ENCODE measurements around the gene DOLPP1. TPM values are rescaled to one million over a fixed set of nuclear protein-coding genes. Genes with fewer than 3 reads are reported as not detected.

Gene DOLPP1
- total RNA-seq, 1 experiment from 2014 or later: 12.9 TPM

GRCh38 chr9:129078691-129079503 is 2.0 kb upstream of the DOLPP1 start:
- no peak for DNase-seq (ENCODE audit: low read depth, low spot score)
- in situ Hi-C loops (cut with HindIII; ENCODE audit: low pct_unique_long_range_greater_than_20kb, low sequenced_read_pairs): no loop called here

- in situ Hi-C loops (cut with HindIII; ENCODE audit: low pct_unique_long_range_greater_than_20kb, low sequenced_read_pairs): no loop called here
These were observed 1.1 kb upstream of the DOLPP1 start for GRCh38 chr9:129079829-129080228.

DNA sequence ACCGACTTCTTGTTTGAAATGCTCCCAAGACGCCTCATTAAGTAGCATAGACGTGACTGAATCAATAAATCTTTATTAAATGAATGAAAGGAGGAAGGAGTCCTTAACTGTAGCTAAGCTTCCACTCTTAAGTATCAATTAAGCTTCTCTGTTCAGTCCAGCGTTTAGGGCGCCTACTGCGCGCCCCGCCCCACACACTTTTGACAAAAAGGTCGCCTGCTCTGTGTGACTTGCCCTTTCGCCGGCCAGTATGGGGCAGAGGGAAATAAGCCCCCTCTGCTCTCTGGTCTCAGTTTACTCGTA is 662 bp upstream of the DOLPP1 start:
- no peak for DNase-seq (ENCODE audit: low read depth, low spot score)
- in situ Hi-C loops (cut with HindIII; ENCODE audit: low pct_unique_long_range_greater_than_20kb, low sequenced_read_pairs): no loop called here

More at GRCh38 chr9:129079829-129080228, 1.1 kb upstream of the DOLPP1 start:
- no peak for DNase-seq (ENCODE audit: low read depth, low spot score)

- no peak for DNase-seq (ENCODE audit: low read depth, low spot score)
- in situ Hi-C loops (cut with HindIII; ENCODE audit: low pct_unique_long_range_greater_than_20kb, low sequenced_read_pairs): no loop called here
These were observed 535 bp downstream of the DOLPP1 start for GRCh38 chr9:129081388-129081904.

- DNase-seq (ENCODE audit: low read depth, low spot score): no peak
- in situ Hi-C loops (cut with HindIII; ENCODE audit: low pct_unique_long_range_greater_than_20kb, low sequenced_read_pairs): no loop called here
These were observed 3.2 kb downstream of the DOLPP1 start for GRCh38 chr9:129084087-129084486.

GRCh38 chr9:129089246-129089645 is 8.3 kb downstream of the DOLPP1 start:
- no peak for DNase-seq (ENCODE audit: low read depth, low spot score)
- in situ Hi-C loops (cut with HindIII; ENCODE audit: low pct_unique_long_range_greater_than_20kb, low sequenced_read_pairs): no loop called here

DNA sequence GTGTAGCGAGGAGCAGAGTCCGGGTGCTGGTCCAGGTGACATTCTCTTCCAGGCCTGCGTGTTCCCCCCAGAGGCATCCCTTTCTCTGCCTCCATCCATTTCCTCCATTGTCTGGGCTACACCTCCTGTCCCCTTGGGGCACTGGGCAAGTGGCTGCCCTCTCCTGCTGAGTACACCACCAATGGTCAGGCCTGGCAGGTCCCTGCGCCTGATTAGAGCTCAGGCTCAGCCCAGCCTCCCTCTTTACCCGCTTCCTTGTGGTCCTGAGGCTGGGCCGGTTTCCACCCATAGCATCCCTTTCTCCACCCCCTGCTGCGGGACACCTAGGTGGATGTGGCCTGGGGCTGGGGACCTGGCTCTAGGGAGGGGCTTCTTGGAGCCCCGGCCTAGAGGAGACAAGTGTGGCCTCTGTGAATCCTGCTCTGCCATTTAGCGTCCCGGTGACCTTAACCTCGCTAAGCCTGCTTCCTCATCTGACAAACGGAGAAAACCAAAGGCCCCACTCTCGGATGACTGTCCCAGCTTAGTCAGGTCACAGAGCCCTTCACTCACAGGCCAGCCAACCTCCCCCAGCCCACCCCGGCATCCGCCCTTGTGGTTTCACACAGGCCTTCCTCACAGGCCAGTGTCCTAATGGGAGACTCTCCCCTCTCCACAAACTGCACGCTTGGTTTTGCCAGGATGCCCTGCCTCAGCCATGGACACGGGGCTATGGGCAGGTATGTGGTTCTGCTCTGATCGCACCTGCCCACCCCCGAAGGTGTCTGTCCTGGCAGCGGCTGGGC is 12.9 kb downstream of the DOLPP1 start:
- in situ Hi-C loops (cut with HindIII; ENCODE audit: low pct_unique_long_range_greater_than_20kb, low sequenced_read_pairs): no loop called here
- DNase-seq (ENCODE audit: low read depth, low spot score): no peak

GRCh38 chr9:129094387-129095169 is 13.7 kb downstream of the DOLPP1 start:
- no peak for DNase-seq (ENCODE audit: low read depth, low spot score)
- in situ Hi-C loops (cut with HindIII; ENCODE audit: low pct_unique_long_range_greater_than_20kb, low sequenced_read_pairs): no loop called here

GRCh38 chr9:129095170-129095667 is 14.3 kb downstream of the DOLPP1 start:
- no peak for DNase-seq (ENCODE audit: low read depth, low spot score)
- in situ Hi-C loops (cut with HindIII; ENCODE audit: low pct_unique_long_range_greater_than_20kb, low sequenced_read_pairs): no loop called here

DNA sequence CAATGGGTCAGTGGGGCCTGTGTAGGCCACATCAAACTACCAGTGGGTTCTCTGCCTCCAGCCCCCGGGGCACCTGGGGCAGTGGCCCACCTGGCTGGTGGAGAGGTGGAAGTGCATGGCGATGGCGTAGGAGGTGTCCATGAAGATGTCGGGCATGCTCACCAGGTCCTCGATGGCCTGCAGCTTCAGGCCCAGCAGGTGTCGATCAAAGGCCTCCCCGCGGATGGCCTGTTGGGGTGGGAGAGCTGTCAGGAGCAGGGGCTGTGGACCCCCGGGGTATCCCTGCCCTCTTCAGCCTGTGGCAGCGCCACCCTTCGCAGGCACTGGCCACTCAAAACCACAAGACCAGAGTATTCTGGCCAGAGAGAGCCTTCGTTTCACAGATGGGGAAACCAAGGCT is 15.0 kb downstream of the DOLPP1 start:
- DNase-seq (ENCODE audit: low read depth, low spot score): no peak
- in situ Hi-C loops (cut with HindIII; ENCODE audit: low pct_unique_long_range_greater_than_20kb, low sequenced_read_pairs): no loop called here

DNA sequence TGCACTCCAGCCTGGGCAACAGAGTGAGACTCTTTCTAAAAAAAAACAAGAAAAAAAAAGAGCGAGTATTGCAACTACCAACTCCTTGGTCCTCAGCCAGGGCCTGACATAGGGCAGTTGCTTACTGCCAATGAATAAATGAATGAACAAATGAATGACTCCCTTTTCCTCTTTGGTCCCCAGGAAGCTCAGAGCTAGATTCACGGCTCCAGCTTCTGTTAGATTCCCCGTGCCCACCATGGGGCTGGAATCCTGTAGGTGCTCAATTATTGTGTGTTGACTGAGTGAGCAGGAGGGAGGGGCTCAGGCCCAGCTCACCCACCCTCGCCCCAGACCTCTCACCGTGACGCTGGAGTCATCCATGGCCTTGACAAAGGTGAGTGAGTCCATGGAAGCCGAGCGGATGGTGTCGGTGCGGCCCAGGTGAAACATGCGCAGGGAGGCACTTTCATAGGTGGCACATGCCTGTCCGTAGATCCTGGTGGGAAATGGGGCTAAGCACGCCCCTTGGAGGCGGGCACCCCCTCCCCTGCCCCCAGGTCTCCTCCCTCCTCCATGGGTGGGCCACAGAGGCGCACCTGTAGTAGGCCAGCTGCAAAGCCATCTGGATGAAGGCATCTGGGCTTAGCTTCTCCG is 16.9 kb downstream of the DOLPP1 start:
- DNase-seq (ENCODE audit: low read depth, low spot score): no peak
- in situ Hi-C loops (cut with HindIII; ENCODE audit: low pct_unique_long_range_greater_than_20kb, low sequenced_read_pairs): no loop called here

DNA sequence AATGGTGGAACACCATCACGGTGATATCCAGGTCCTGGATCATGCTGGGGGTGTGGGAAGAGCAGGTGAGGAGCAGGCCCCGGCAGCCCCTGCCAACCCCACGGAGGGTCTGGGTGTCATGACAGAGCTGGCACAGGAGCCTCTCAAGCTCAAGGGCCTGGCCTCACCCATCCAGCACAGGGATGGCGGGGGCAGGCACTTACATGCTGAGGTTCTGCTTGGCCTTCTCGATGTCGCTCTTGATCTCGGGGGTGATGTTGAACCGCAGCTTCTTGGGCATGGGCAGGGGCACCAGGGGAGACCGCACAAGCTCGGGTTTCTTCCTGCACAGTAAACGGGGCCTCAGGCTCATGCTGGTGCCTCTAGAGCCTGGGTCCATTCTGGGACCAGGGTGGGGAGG is 17.4 kb downstream of the DOLPP1 start:
- no peak for DNase-seq (ENCODE audit: low read depth, low spot score)
- in situ Hi-C loops (cut with HindIII; ENCODE audit: low pct_unique_long_range_greater_than_20kb, low sequenced_read_pairs): no loop called here

- in situ Hi-C loops (cut with HindIII; ENCODE audit: low pct_unique_long_range_greater_than_20kb, low sequenced_read_pairs): no loop called here
- DNase-seq (ENCODE audit: low read depth, low spot score): no peak
These were observed 19.7 kb downstream of the DOLPP1 start for GRCh38 chr9:129100383-129101169.

- in situ Hi-C loops (cut with HindIII; ENCODE audit: low pct_unique_long_range_greater_than_20kb, low sequenced_read_pairs): no loop called here
- DNase-seq (ENCODE audit: low read depth, low spot score): no peak
These were observed 20.4 kb downstream of the DOLPP1 start for GRCh38 chr9:129101279-129101678.

DNA sequence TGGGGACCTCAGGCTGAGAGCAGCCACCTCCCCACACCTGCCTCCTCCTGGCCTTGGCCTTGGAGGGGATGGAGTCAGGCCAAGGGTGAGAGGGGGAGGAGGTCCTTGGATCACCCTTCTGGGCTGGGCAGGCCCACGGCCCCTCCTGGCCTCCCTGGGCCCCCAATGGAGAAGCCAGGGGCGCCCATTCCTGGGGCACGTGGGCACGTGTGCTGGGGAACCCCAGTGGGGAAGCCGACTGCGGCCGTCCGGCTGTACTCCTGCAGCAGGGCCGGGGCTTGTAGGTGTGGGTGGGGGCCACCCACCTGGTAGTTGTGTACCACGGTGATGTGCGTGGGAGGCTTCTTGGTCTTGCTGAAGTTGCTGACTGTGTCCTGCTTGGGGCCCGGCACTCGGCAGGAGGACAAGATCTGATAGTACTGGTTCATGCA is 21.2 kb downstream of the DOLPP1 start:
- in situ Hi-C loops (cut with HindIII; ENCODE audit: low pct_unique_long_range_greater_than_20kb, low sequenced_read_pairs): no loop called here
- DNase-seq (ENCODE audit: low read depth, low spot score): no peak

DNA sequence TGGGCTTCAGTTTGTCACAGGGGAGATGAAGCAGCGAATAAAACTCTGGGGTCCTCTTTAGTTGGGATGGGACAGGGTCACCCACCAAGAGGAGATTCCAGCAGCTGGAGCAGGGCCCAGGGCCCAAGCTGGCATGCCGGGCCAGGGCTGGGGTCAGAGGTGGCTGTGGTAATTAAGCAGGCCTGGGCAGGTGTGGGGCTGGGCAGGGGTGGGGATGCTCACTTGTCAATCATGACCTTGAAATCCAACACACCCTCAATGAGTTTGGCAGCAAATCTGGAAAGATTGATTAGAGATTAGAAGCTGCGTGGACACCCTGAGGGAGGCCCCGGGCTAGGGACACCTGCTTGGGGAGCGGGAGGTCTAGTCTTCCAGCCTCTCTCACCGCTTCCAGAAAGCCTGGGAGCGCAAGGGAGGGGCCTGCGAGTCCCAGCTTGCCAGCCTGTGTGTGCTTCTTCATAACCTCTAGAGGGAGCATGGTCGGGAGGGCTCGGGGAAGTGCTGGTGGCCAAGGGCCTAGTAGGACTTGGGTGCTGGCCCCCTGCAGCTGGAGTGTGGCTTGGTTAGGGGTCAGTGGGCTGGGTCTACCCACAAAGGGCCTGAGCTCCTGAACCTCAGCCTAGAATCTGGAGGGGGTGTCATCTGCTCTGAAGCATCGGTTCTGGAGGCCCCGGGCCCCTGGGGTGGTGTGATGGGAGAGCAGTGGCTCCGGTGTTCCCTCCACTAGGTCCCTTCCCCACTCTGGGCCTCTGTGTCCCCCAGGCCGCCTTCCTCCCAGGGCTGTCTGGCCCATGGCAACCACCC is 22.1 kb downstream of the DOLPP1 start:
- DNase-seq (ENCODE audit: low read depth, low spot score): peak; percentile 77
- in situ Hi-C loops (cut with HindIII; ENCODE audit: low pct_unique_long_range_greater_than_20kb, low sequenced_read_pairs): no loop called here

Data from SK-MEL-5 (cell line).